H1 (cell line): ENCODE data around the gene MBP. TPM values are rescaled to one million over a fixed set of nuclear protein-coding genes. Genes with fewer than 3 reads are reported as not detected.

ENCODE experiments used
- CTCF ChIA-PET: fragments of 300-600 bp; sonication (Branson Sonifier 250); formaldehyde crosslinking; loops from one replicate; lab custom pipeline; 2021; ENCODE audit not compliant: partially characterized antibody; lab: Charles Lee
- POLR2A ChIA-PET: fragments of 300-600 bp; sonication (Branson Sonifier 250); formaldehyde crosslinking; loops from one replicate; lab custom pipeline; 2021; ENCODE audit warnings: inconsistent platforms; ENCODE audit not compliant: partially characterized antibody; lab: Charles Lee
- DNase-seq, 2 experiments: peaks; one replicate each; pipeline versions ENCODE4 v3.0.0 to v3.0.0-alpha.2; 2010 to 2022; ENCODE audit warnings: low spot score in 2 of 2, low read depth in 1 of 2, mixed read lengths in 1 of 2
- FAIRE-seq: peaks from 2 replicates; lab custom pipeline; 2011; peaks lifted over from hg19 to GRCh38; lab: Jason Lieb, UNC
- H2AFZ ChIP-seq: 2 replicates; pipeline ENCODE4 v1.8.1; 2012; ENCODE audit warnings: low read length, inconsistent platforms
- H2AK5ac ChIP-seq: 2 replicates; pipeline ENCODE4 v1.6.1; 2013; ENCODE audit warnings: low read depth, low read length
- H2BK120ac ChIP-seq: replicated peaks from 2 replicates; pipeline ENCODE3; 2013; ENCODE audit warnings: low read depth, low read length, inconsistent platforms
- H2BK12ac ChIP-seq: 2 replicates; pipeline ENCODE4 v1.6.1; 2013; ENCODE audit warnings: low read depth, low read length
- H2BK15ac ChIP-seq: 2 replicates; pipeline ENCODE4 v1.6.1; 2013; ENCODE audit warnings: low read length
- H2BK20ac ChIP-seq: 2 replicates; pipeline ENCODE4 v1.6.1; 2013; ENCODE audit warnings: low read length
- H2BK5ac ChIP-seq: 2 replicates; pipeline ENCODE4 v1.6.1; 2013; ENCODE audit warnings: low read depth, low read length
- H3K14ac ChIP-seq: 2 replicates; pipeline ENCODE4 v1.6.1; 2013; ENCODE audit warnings: inconsistent platforms; ENCODE audit not compliant: insufficient read length
- H3K18ac ChIP-seq: 2 replicates; pipeline ENCODE4 v1.6.1; 2013; ENCODE audit warnings: low read length; ENCODE audit errors: extremely low read depth
- H3K23ac ChIP-seq: 2 replicates; pipeline ENCODE4 v1.6.1; 2013; ENCODE audit warnings: inconsistent platforms; ENCODE audit not compliant: insufficient read length
- H3K23me2 ChIP-seq: 2 replicates; pipeline ENCODE4 v1.6.1; 2013; ENCODE audit warnings: low read depth, low read length
- H3K27ac ChIP-seq: 2 replicates; pipeline ENCODE4 v1.6.1; 2011; ENCODE audit warnings: low read depth, low read length, inconsistent platforms
- H3K27me3 ChIP-seq, 4 experiments: replicated peaks in 1 of 4; 1 replicate in 1 of 4; 2 replicates in 3 of 4; pipeline versions ENCODE4 v1.6.1 to v1.8.1; 2011 to 2013; ENCODE audit warnings: low read length in 3 of 4, mild to moderate bottlenecking in 3 of 4, inconsistent platforms in 2 of 4, mixed read lengths in 2 of 4, moderate library complexity in 1 of 4; ENCODE audit not compliant: control insufficient read depth in 3 of 4, insufficient read depth in 3 of 4; ENCODE audit errors: extremely low read depth in 1 of 4
- H3K36me3 ChIP-seq, 4 experiments: 2 replicates each; pipeline versions ENCODE4 v1.6.1 to v1.8.1; 2011 to 2013; ENCODE audit warnings: mild to moderate bottlenecking in 4 of 4, low read length in 3 of 4, moderate library complexity in 2 of 4, control low read depth in 1 of 4, inconsistent platforms in 1 of 4; ENCODE audit not compliant: insufficient read depth in 4 of 4, control insufficient read depth in 2 of 4
- H3K4ac ChIP-seq: replicated peaks from 2 replicates; pipeline ENCODE3; 2013; ENCODE audit warnings: low read length, low read depth, mixed read lengths, inconsistent platforms; ENCODE audit not compliant: insufficient read length
- H3K4me1 ChIP-seq, 4 experiments: replicated peaks in 1 of 4; 1 replicate in 1 of 4; 2 replicates in 3 of 4; pipeline versions ENCODE4 v1.6.1 to v1.8.1; 2011 to 2013; ENCODE audit warnings: low read length in 3 of 4, inconsistent platforms in 2 of 4, mixed read lengths in 1 of 4; ENCODE audit not compliant: insufficient read depth in 4 of 4, control insufficient read depth in 3 of 4
- H3K4me2 ChIP-seq, 2 experiments: 2 replicates each; pipeline versions ENCODE4 v1.6.1 to v1.8.1; 2011 to 2013; ENCODE audit warnings: low read depth in 2 of 2, low read length in 2 of 2, control low read depth in 1 of 2, inconsistent platforms in 1 of 2, mild to moderate bottlenecking in 1 of 2; ENCODE audit not compliant: insufficient read depth in 1 of 2
- H3K4me3 ChIP-seq, 4 experiments: fragments of 200-600, 300-600 bp in 1 of 4; sonication (generic), shearing (Covaris generic), sonication (Bioruptor Twin) in 1 of 4; 2 replicates each; pipeline versions ENCODE4 v1.5.1 to v1.8.1; 2011 to 2016; ENCODE audit warnings: low read length in 4 of 4, low read depth in 3 of 4, control low read depth in 2 of 4, inconsistent platforms in 2 of 4, mild to moderate bottlenecking in 2 of 4, mixed read lengths in 1 of 4, moderate library complexity in 1 of 4; ENCODE audit not compliant: insufficient read depth in 2 of 4; ENCODE audit errors: extremely low read depth in 1 of 4
- H3K56ac ChIP-seq: replicated peaks from 2 replicates; pipeline ENCODE3; 2013; ENCODE audit warnings: low read depth, mild to moderate bottlenecking, mixed read lengths, low read length, inconsistent platforms; ENCODE audit not compliant: insufficient read length
- H3K79me1 ChIP-seq: 2 replicates; pipeline ENCODE4 v1.6.1; 2013; ENCODE audit warnings: low read depth, low read length, control low read depth
- H3K79me2 ChIP-seq, 2 experiments: 2 replicates each; pipeline versions ENCODE4 v1.6.1 to v1.8.1; 2012 to 2013; ENCODE audit warnings: low read length in 2 of 2, mild to moderate bottlenecking in 2 of 2, inconsistent platforms in 1 of 2; ENCODE audit not compliant: insufficient read depth in 2 of 2, control insufficient read depth in 1 of 2
- H3K9ac ChIP-seq, 4 experiments: replicated peaks in 1 of 4; 1 replicate in 1 of 4; 2 replicates in 3 of 4; pipeline versions ENCODE4 v1.6.1 to v1.8.1; 2011 to 2013; ENCODE audit warnings: low read depth in 3 of 4, low read length in 3 of 4, control low read depth in 2 of 4, mild to moderate bottlenecking in 2 of 4, moderate library complexity in 2 of 4, inconsistent platforms in 1 of 4; ENCODE audit errors: extremely low read depth in 1 of 4
- H3K9me3 ChIP-seq, 2 experiments: 2 replicates each; pipeline versions ENCODE4 v1.6.1 to v1.8.1; 2012 to 2013; ENCODE audit warnings: mild to moderate bottlenecking in 2 of 2, moderate library complexity in 2 of 2, control low read depth in 1 of 2, inconsistent platforms in 1 of 2, low read depth in 1 of 2, low read length in 1 of 2, mixed read lengths in 1 of 2; ENCODE audit not compliant: insufficient read depth in 2 of 2
- H4K20me1 ChIP-seq, 2 experiments: replicated peaks in 1 of 2; 2 replicates each; pipeline versions ENCODE3 to v1.8.1; 2011 to 2013; ENCODE audit warnings: inconsistent platforms in 2 of 2, low read length in 2 of 2, mild to moderate bottlenecking in 1 of 2; ENCODE audit not compliant: insufficient read depth in 2 of 2, control insufficient read depth in 1 of 2
- H4K5ac ChIP-seq: 2 replicates; pipeline ENCODE4 v1.6.1; 2013; ENCODE audit warnings: low read length, low read depth, mixed read lengths, inconsistent platforms; ENCODE audit not compliant: insufficient read length
- H4K8ac ChIP-seq: 2 replicates; pipeline ENCODE4 v1.8.0; 2013; ENCODE audit warnings: mild to moderate bottlenecking, moderate library complexity, low read length, inconsistent platforms; ENCODE audit not compliant: insufficient read depth; ENCODE audit errors: extremely low read depth
- H4K91ac ChIP-seq: replicated peaks from 2 replicates; pipeline ENCODE3; 2013; ENCODE audit warnings: low read length, mixed read lengths, inconsistent platforms; ENCODE audit not compliant: insufficient read length
- ATF2 ChIP-seq: IDR thresholded peaks from 2 replicates; pipeline ENCODE4 v1.6.1; 2012; ENCODE audit warnings: low read length, inconsistent platforms
- CREB1 ChIP-seq: IDR thresholded peaks from 2 replicates; pipeline ENCODE4 v1.6.1; 2012; ENCODE audit warnings: inconsistent platforms
- YY1 ChIP-seq: IDR thresholded peaks from 2 replicates; pipeline ENCODE4 v1.6.1; 2011; ENCODE audit warnings: low read depth, mild to moderate bottlenecking, low read length
- WGBS, 2 experiments: shearing (Covaris generic) in 1 of 2; methylation state at CpG; one replicate each; pipeline versions ENCODE4 v1.1.6 to v1.1.7; 2013 to 2015; ENCODE audit warnings: low lambda C conversion rate in 2 of 2, mixed read lengths in 2 of 2, inconsistent platforms in 1 of 2, low coverage in 1 of 2, missing lambda C conversion rate in 1 of 2; ENCODE audit not compliant: insufficient replicate concordance in 2 of 2, insufficient coverage in 1 of 2, insufficient read length in 1 of 2; ENCODE audit errors: extremely low coverage in 1 of 2, missing lambda C conversion rate in 1 of 2; 5-methylcytosine and 5-hydroxymethylcytosine counted together
- polyA plus RNA-seq, 7 experiments: library from polyadenylated mRNA; depleted of rRNA in 3 of 7; stranded (reverse) in 5 of 7; unstranded in 2 of 7; fragments of >200 nt in 5 of 7; fragments of 200-250 nt in 2 of 7; gene quantifications; 1 replicate in 5 of 7; 2 replicates in 1 of 7; 4 replicates in 1 of 7; pipeline versions ENCODE4 v1.2.1 to v1.2.3, GENCODE V29; 2011 to 2013; ENCODE audit warnings: missing spikeins in 2 of 7, mixed read lengths in 2 of 7
- total RNA-seq: library from RNA; stranded (reverse); fragmentation: NEBNext Ultra II Directional; extraction: Animal tissue kit (Norgen Biotek cat#: 25700); gene quantifications from 2 replicates; pipeline ENCODE4 v1.2.1, GENCODE V29; 2021

Gene MBP
- total and polyA plus RNA-seq, 2 of the 8 experiments (the other 6 are each of a cell fraction or from before 2014, with no cell fraction given), result 7.7 to 19.2 TPM

- no peak overlapping the region for H2AFZ ChIP-seq
- H3K27me3 ChIP-seq, result no peaks in the 10 kb centered on the region
- no peak for FAIRE-seq
- no peak overlapping the region for H3K4ac ChIP-seq
- no peak overlapping the region for H3K4me3 ChIP-seq
- no peak overlapping the region for H2BK20ac ChIP-seq
- peaks cover 0 to 4% of the 10 kb centered on the region in 2 experiments for H4K20me1 ChIP-seq
- H2BK15ac ChIP-seq, result no peak overlapping the region
- POLR2A ChIA-PET, result interaction anchor here (0.8 kb wide), 1 partner anchor 15 kb away, joined by 4 read pairs; no protein-coding TSS in a partner anchor
- no peak overlapping the region for H3K9ac ChIP-seq
- no peak overlapping the region for H3K18ac ChIP-seq
- no peaks in the 10 kb centered on the region for H3K23me2 ChIP-seq
- H3K4me2 ChIP-seq, result no peak overlapping the region
- no peaks in the 10 kb centered on the region for H3K9me3 ChIP-seq
- H3K14ac ChIP-seq, result no peak overlapping the region
- peaks cover 0 to 6% (median 2%) of the 10 kb centered on the region in 4 experiments; a peak in 4 of 7 replicates for H3K4me1 ChIP-seq
- WGBS, 2 experiments, result 90% methylated on average over 13 of the region's 13 CpGs; no CpG with 5 or more reads in 1 of the 2 experiments
- no peak for TF ChIP-seq ATF2
- TF ChIP-seq CREB1, result no peak
- no peak for TF ChIP-seq YY1
- TF ChIP-seq, all 59 proteins: peak for 0
- H2BK5ac ChIP-seq, result no peak overlapping the region
- H4K8ac ChIP-seq, result peak overlapping the region; percentile 58; the same call in 1 of the 2 replicates
- H4K5ac ChIP-seq, result no peak overlapping the region
- no peak overlapping the region for H2BK120ac ChIP-seq
- no peak overlapping the region for H2BK12ac ChIP-seq
- no peak overlapping the region for H3K56ac ChIP-seq
- H4K91ac ChIP-seq, result no peak overlapping the region
- H3K27ac ChIP-seq, result no peak overlapping the region
- H2AK5ac ChIP-seq, result peak overlapping the region; percentile 79; the same call in 1 of the 2 replicates
- H3K79me2 ChIP-seq, result no peaks in the 10 kb centered on the region
- H3K36me3 ChIP-seq, result no peaks in the 10 kb centered on the region
- CTCF ChIA-PET, result interaction anchor here (0.6 to 3.2 kb wide), 11 partner anchors 8 to 947 kb away, joined by 3 to 18 read pairs (median 3); no protein-coding TSS in a partner anchor
- H3K79me1 ChIP-seq, result no peaks in the 10 kb centered on the region; the same call in 1 of the 2 replicates
- no peak overlapping the region for H3K23ac ChIP-seq
- no peak for DNase-seq
Observed at GRCh38 chr18:77069931-77070330, 62.7 kb downstream of the MBP start.
